ENCODE results near the gene SLIT1.

Gene SLIT1

GRCh38 chr10:97171001-97171400 lies 14.8 kb downstream of the SLIT1 start:
- no peak for DNase-seq (ENCODE audit: low spot score)

GRCh38 chr10:97169911-97170693 lies 15.7 kb downstream of the SLIT1 start:
- no peak for DNase-seq (ENCODE audit: low spot score)

- no peak for DNase-seq (ENCODE audit: low spot score)
These were observed 16.7 kb downstream of the SLIT1 start for GRCh38 chr10:97169063-97169462.

GRCh38 chr10:97168645-97169044 lies 17.1 kb downstream of the SLIT1 start:
- no peak for DNase-seq (ENCODE audit: low spot score)

GRCh38 chr10:97165499-97165898 lies 20.3 kb downstream of the SLIT1 start:
- DNase-seq (ENCODE audit: low spot score): no peak

GRCh38 chr10:97163781-97164501 lies 21.8 kb downstream of the SLIT1 start:
- no peak for DNase-seq (ENCODE audit: low spot score)

- DNase-seq (ENCODE audit: low spot score): no peak
These were observed 22.6 kb downstream of the SLIT1 start for GRCh38 chr10:97163181-97163580.

GRCh38 chr10:97159646-97160305 lies 26.0 kb downstream of the SLIT1 start:
- no peak for DNase-seq (ENCODE audit: low spot score)

- DNase-seq (ENCODE audit: low spot score): no peak
These were observed 28.1 kb downstream of the SLIT1 start for GRCh38 chr10:97157578-97158095.

GRCh38 chr10:97154781-97155180 lies 31.0 kb downstream of the SLIT1 start:
- DNase-seq (ENCODE audit: low spot score): no peak

- DNase-seq (ENCODE audit: low spot score): peak; percentile 16
These were observed 31.6 kb downstream of the SLIT1 start for GRCh38 chr10:97154162-97154561.

GRCh38 chr10:97153270-97153850 lies 32.4 kb downstream of the SLIT1 start:
- DNase-seq (ENCODE audit: low spot score): no peak

- no peak for DNase-seq (ENCODE audit: low spot score)
These were observed 34.3 kb downstream of the SLIT1 start for GRCh38 chr10:97151307-97151914.

GRCh38 chr10:97150616-97151015 lies 35.1 kb downstream of the SLIT1 start:
- DNase-seq (ENCODE audit: low spot score): no peak

GRCh38 chr10:97150013-97150595 lies 35.7 kb downstream of the SLIT1 start:
- DNase-seq (ENCODE audit: low spot score): no peak

- no peak for DNase-seq (ENCODE audit: low spot score)
These were observed 36.7 kb downstream of the SLIT1 start for GRCh38 chr10:97149079-97149531.

- DNase-seq (ENCODE audit: low spot score): no peak
These were observed 41.5 kb downstream of the SLIT1 start for GRCh38 chr10:97144297-97144696.

GRCh38 chr10:97142834-97143233 lies 42.9 kb downstream of the SLIT1 start:
- DNase-seq (ENCODE audit: low spot score): no peak

- no peak for DNase-seq (ENCODE audit: low spot score)
These were observed 44.6 kb downstream of the SLIT1 start for GRCh38 chr10:97140902-97141745.

- DNase-seq (ENCODE audit: low spot score): no peak
These were observed 45.5 kb downstream of the SLIT1 start for GRCh38 chr10:97140049-97140846.

Data from putamen (tissue), 1 donor.